GM18951 (cell line): Measurements from ENCODE around the gene FAM32A.

Source experiments
- POLR2A ChIP-seq: IDR thresholded peaks from 4 replicates; pipeline ENCODE4 v1.6.1; 2011; ENCODE audit warnings: mild to moderate bottlenecking; ENCODE audit not compliant: insufficient read length, insufficient read depth; ENCODE audit errors: extremely low read depth
- in situ Hi-C: fragments of 300-500 bp; cut with MboI; formaldehyde crosslinking; loops from one replicate; pipeline ENCODE4 v1.12.0; 2022; ENCODE audit warnings: low sequenced_read_pairs, mixed read lengths, inconsistent platforms; ENCODE audit not compliant: unreplicated experiment

FAM32A gene

GRCh38 chr19:16180611-16181010, 4.6 kb upstream of the FAM32A start:
- no peak for TF ChIP-seq POLR2A
- in situ Hi-C loops = loop anchor here (10.0 to 25.0 kb wide), 2 partner anchors 136 to 568 kb away; partner anchors contain the start of gene CYP4F8

GRCh38 chr19:16184665-16185122, 516 bp upstream of the FAM32A start:
- TF ChIP-seq POLR2A = no peak
- in situ Hi-C loops = loop anchor here (10.0 to 25.0 kb wide), 2 partner anchors 140 to 572 kb away; partner anchors contain the start of gene CYP4F8

- in situ Hi-C loops = loop anchor here (10.0 to 25.0 kb wide), 2 partner anchors 141 to 573 kb away; partner anchors contain the start of gene CYP4F8
- no peak for TF ChIP-seq POLR2A
Observed at GRCh38 chr19:16185768-16186123, 536 bp downstream of the FAM32A start.

GRCh38 chr19:16188521-16188920, 3.3 kb downstream of the FAM32A start:
- in situ Hi-C loops = loop anchor here (10.0 to 25.0 kb wide), 2 partner anchors 144 to 576 kb away; partner anchors contain the start of gene CYP4F8
- no peak for TF ChIP-seq POLR2A

- in situ Hi-C loops = loop anchor here (25.0 kb wide), 1 partner anchor 578 kb away; the partner anchor contains the start of gene CYP4F8
- TF ChIP-seq POLR2A = no peak
Observed at GRCh38 chr19:16190198-16190597, 5.0 kb downstream of the FAM32A start.

- TF ChIP-seq POLR2A = no peak
- in situ Hi-C loops = loop anchor here (25.0 kb wide), 1 partner anchor 578 kb away; the partner anchor contains the start of gene CYP4F8
Observed at GRCh38 chr19:16190736-16191135, 5.5 kb downstream of the FAM32A start.

- no peak for TF ChIP-seq POLR2A
- in situ Hi-C loops = loop anchor here (25.0 kb wide), 1 partner anchor 579 kb away; the partner anchor contains the start of gene CYP4F8
Observed at GRCh38 chr19:16191216-16191908, 6.2 kb downstream of the FAM32A start.

- in situ Hi-C loops = loop anchor here (25.0 kb wide), 1 partner anchor 581 kb away; the partner anchor contains the start of gene CYP4F8
- no peak for TF ChIP-seq POLR2A
Observed at GRCh38 chr19:16193466-16193865, 8.3 kb downstream of the FAM32A start.

GRCh38 chr19:16197188-16197621, 12.0 kb downstream of the FAM32A start:
- TF ChIP-seq POLR2A = no peak
- in situ Hi-C loops = loop anchor here (25.0 kb wide), 1 partner anchor 585 kb away; the partner anchor contains the start of gene CYP4F8

GRCh38 chr19:16197622-16198369, 12.6 kb downstream of the FAM32A start, which contains the start of gene AP1M1:
Gene AP1M1, plus strand, starts transcription at chr19:16197911. Its CDS starts 116 bp downstream, at chr19:16198027.
- in situ Hi-C loops = loop anchor here (25.0 kb wide), 1 partner anchor 585 kb away; the partner anchor contains the start of gene CYP4F8

GRCh38 chr19:16198370-16198651, 13.1 kb downstream of the FAM32A start:
- in situ Hi-C loops = loop anchor here (25.0 kb wide), 1 partner anchor 586 kb away; the partner anchor contains the start of gene CYP4F8
- TF ChIP-seq POLR2A = no peak

More at GRCh38 chr19:16197622-16198369, 12.6 kb downstream of the FAM32A start, which contains the start of gene AP1M1:
- peak; percentile 84 for TF ChIP-seq POLR2A

- in situ Hi-C loops = loop anchor here (25.0 kb wide), 1 partner anchor 587 kb away; the partner anchor contains the start of gene CYP4F8
- TF ChIP-seq POLR2A = no peak
Observed at GRCh38 chr19:16199275-16199932, 14.2 kb downstream of the FAM32A start.

GRCh38 chr19:16200038-16201010, 15.1 kb downstream of the FAM32A start:
- TF ChIP-seq POLR2A = no peak
- in situ Hi-C loops = no loop called here
